ENCODE data around the gene CASP8AP2.
A peak's percentile ranks its signal among the peaks of the same experiment; 100 is the strongest.
"Not testable (repeated sequence)": the region's sequence is repeated elsewhere in the genome, so short reads cannot be mapped to it uniquely, and the experiment has no call there.

Gene CASP8AP2

GRCh38 chr6:89826029-89826528 is 3.6 kb upstream of the CASP8AP2 start:
- no peak for DNase-seq

- DNase-seq: not testable (repeated sequence)
Measured at GRCh38 chr6:89828475-89828987, 1.1 kb upstream of the CASP8AP2 start.

DNA sequence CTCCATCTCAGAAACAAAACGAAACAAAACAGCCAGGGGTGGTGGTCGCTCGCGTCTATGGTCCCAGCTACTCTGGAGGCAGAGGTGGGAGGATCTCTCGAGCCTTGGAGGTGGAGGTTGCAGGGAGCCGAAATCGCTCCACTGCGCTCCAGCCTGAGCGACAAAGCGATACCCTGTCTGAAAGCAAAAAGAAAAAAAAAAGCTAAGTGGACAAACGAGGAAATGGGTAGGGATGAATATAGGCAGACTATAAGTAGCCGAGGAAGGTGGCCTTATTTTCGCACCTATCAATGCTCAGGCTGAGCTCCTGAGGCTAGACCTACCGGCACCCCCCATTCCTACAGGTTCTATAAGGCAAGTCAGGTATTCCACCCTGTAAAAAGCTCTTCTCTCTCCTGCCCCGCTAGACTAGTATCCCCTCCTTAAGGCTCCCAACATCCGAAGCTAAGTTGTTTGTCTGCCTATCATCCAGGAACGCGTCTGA is 650 bp upstream of the CASP8AP2 start:
- peak; percentile 1 for DNase-seq

- no peak for DNase-seq
Measured at GRCh38 chr6:89830170-89830809, 610 bp downstream of the CASP8AP2 start.

DNA sequence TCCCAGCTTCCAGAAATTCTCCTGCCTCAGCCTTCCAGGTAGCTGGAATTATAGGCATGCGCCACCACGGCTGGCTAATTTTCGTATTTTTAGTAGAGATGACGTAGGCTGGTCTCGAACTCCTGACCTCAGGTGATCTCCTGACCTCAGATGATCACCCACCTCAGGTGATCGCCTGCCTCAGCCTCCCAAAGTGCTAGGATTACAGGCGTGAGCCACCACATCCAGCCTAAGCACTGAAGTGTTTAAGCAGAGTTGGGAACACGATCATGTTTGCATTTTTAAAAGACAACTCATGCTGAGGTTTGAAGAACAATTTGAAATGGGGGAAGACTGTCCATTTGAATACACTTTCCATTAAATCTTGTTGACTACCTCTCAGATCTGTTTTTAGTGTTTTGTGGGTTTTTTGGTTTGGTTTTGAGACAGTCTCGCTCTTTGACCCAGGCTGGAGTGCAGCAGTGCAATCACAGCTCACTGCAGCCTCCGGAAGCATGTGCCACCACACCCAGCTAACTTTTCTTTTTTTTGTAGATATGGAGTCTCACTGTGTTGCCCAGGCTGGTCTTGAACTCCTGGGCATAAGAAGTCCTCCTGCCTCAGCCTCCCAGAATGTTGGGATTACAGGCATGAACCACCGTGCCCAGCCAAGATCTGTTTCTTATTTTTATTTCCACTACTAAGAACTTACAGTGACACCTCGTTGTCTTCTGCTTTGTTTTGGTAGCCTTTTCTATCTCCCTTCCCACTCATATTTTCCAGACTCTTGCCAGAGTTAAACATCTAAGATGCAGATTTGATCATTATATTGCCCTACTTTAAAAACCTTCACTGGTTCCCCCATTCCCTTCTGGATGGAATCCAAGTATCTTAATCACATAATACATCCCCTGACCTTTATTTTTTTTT is 5.5 kb downstream of the CASP8AP2 start:
- DNase-seq: peak; percentile 50

- no peak for DNase-seq
Measured at GRCh38 chr6:89836639-89837222, 7.1 kb downstream of the CASP8AP2 start.

DNA sequence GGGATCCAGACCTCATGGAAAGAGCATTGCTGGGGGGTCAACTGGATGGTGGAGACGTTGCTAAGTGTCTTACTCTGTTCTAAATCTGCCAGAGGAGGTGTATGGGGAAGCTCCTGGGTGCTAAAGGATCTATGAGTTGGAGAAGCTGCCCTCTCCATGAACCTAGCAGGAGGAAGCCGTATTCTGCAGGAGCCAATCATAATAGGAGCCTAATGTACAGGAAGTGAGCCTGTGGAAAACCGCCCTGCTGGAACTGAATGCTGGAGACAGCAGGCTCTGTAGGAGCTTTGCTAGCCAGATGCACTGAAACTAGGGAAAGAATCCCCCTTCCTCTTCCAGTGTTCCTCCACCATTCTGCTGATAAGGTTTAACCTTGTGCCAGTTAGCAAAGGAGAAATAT is 10.9 kb downstream of the CASP8AP2 start:
- DNase-seq: no peak

DNA sequence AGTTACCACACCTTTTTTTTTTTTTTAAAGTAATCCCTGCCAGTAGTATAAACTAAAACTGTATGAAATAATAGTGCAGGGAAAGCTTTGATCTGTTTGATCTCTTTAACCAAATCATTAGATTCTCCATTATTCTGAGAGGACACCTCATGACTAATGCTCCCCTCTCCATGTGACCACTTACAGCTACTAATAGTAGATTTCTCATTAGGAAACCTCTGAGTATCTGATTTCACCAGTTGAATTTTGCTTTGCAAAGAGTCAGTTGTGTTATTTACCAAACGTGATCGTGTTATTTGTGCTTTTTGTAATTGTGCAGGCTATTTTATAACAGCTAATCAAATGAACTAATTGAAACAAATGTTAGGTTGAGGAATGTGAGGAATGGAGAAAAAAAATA is 12.5 kb downstream of the CASP8AP2 start:
- DNase-seq: no peak

DNA sequence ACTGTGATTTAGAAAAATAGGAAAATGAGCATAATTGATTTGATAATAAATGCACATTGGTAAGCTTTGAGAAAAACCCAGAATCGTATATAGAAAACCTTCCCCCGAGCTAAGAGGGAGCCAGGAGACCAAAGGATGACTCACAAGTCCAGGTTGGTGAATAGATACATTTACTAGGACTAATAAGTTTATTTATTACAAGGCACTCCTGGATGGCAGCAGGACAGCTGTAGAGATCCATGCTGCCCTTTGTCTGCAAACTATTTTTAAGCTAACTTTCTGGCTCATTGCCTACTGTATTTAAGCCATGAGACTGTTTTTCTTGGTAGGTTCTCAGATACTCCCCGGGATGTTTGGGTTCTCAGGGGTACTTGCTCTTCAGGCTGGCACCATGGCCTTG is 13.4 kb downstream of the CASP8AP2 start:
- no peak for DNase-seq

GRCh38 chr6:89847513-89847912 is 17.8 kb downstream of the CASP8AP2 start:
- not testable (repeated sequence) for DNase-seq

GRCh38 chr6:89853068-89853467 is 23.4 kb downstream of the CASP8AP2 start:
- no peak for DNase-seq

DNA sequence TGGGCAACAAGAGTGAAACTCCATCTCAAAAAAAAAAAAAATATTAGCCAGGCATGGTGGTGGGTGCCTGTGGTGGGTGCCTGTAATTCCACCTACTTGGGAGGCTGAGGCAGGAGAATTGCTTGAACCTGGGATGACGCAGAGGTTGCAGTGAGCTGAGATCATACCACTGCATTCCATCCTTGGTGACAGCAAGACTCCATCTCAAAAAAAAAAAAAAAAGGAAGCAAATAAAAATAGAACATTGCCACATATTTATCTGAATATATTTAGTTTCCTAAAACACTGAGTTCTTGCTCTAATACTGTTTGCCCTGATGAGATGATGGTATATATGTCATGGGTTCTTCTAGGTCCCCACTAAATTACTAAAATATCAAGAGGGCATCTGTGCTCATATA is 28.4 kb downstream of the CASP8AP2 start:
- no peak for DNase-seq

DNA sequence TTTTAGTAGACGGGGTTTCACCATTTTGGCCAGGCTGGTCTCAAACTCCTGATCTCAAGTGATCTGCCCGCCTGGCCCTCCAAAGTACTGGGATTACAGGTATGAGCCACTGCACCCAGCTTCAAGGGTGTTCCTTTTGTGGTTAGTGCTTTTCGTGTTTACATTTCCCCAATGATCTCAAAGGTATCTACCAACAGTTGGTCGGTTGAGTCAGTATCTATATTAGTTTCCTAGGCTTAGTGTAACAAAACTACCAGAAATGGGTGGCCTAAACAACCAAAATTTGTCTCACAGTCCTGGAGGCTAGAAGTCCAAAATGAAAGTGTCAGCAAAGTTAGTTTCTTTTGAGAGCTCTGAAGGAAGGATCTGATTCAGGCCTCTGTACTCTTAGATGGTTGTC is 30.1 kb downstream of the CASP8AP2 start:
- no peak for DNase-seq

DNA sequence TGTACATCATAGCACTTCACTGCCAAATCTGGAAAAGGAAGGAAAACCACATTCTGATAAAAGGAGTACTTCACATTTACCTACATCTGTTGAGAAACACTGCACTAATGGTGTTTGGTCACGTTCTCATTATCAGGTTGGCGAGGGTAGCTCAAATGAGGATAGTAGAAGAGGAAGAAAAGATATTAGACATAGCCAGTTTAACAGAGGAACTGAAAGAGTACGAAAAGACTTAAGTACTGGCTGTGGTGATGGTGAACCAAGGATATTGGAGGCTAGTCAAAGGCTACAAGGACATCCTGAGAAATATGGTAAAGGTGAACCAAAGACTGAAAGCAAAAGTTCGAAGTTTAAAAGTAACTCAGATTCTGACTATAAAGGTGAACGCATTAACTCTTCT is 32.6 kb downstream of the CASP8AP2 start:
- no peak for DNase-seq

DNA sequence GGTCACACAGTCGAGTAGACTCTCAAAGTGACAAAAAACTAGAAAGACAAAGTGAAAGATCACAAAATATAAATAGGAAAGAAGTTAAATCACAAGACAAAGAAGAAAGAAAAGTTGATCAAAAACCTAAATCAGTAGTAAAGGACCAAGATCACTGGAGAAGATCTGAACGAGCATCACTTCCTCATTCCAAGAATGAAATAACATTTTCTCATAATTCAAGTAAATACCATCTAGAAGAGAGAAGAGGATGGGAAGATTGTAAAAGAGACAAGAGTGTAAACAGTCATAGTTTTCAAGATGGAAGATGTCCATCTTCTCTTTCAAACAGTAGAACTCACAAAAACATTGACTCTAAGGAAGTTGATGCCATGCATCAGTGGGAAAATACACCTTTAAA is 33.0 kb downstream of the CASP8AP2 start:
- no peak for DNase-seq

DNA sequence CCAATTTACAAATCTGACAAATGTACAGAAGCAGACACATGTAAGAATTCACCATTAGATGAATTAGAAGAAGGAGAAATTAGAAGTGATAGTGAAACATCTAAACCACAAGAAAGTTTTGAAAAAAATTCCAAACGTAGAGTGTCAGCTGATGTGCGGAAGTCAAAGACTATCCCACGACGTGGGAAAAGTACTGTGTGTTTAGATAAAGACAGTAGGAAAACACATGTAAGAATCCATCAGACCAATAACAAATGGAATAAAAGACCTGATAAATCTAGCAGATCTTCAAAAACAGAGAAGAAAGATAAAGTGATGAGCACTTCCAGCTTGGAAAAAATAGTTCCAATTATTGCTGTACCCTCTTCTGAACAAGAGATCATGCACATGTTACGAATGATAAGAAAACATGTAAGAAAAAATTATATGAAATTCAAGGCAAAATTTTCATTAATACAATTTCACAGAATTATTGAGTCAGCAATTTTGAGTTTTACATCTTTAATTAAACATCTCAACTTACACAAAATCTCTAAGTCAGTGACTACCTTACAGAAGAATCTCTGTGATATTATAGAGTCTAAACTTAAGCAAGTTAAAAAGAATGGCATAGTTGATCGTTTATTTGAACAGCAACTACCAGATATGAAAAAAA is 36.5 kb downstream of the CASP8AP2 start:
- no peak for DNase-seq

- DNase-seq: no peak
Measured at GRCh38 chr6:89873721-89874120, 44.0 kb downstream of the CASP8AP2 start.

DNA sequence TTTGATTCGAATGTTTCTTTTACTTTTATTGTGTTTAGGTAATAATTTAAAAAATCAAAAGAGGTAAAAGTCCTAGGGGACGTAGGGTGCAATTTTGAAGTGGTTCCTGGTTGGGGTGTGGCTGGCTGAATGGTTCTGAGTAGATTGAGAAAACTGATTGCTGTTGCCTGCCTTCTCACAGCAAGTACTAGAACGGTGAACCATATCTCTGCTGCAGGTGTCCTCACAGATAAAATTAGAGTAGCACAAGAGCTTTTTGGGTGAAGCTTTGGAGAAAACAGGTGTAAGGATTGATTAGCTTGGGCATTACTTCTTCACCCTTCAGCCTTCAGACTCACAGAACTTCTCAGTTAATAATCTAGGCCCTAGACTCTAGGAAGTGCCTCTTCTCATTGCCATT is 44.8 kb downstream of the CASP8AP2 start:
- DNase-seq: no peak

DNA sequence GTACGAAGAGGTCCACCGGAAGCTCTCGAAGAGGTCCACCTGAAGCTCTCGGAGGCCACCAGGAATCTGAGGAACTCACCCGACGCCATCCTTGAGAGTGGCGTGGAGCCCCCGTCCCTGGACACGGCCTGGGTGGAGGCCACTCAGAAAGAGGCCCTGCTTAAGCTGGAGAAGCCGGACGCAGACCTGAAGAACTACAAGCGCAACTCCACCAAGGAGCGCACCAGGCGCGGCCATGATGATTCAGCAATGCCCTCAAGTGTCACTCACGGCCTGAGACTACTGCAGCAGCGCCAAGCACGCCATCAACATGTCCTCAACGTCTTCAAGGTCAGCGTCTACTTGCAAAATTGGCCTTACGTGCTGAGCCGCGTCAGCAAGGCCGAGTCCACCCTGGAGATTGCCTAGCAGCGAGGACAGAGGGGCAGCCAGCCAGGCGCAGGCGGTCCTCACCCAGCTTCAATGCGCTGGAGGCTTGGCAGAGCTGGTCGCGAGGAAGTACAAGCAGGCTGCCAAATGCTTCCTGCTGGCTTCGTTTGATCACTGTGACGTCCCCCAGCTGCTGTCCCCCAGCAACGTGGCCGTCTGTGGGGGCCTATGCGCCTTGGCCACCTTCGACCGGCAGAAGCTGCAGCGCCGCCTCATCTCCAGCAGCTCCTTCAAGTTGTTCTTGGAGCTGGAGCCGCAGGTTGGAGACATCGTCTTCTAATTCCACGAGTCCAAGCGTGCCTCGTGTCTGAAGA is 56.9 kb downstream of the CASP8AP2 start:
- no peak for DNase-seq

- no peak for DNase-seq
Measured at GRCh38 chr6:89887452-89888137, 57.9 kb downstream of the CASP8AP2 start.

DNA sequence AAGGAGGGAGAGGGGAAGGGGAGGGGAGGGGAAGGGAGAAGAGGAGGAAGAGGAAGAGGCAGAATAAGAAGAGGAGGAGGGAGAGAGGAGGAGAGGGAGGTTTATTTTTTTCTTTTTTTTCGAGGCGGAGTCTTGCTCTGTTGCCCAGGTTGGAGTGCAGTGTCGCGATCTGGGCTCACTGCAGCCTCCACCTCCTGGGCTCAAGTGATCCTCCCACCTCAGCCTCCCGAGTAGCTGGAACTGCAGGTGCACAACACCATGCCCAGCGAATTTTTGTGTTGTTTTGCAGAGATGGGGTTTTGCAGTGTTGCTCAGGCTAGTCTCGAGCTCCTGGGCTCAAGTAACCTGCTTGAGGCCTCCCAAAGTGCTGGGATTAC is 58.4 kb downstream of the CASP8AP2 start:
- DNase-seq: no peak

DNA sequence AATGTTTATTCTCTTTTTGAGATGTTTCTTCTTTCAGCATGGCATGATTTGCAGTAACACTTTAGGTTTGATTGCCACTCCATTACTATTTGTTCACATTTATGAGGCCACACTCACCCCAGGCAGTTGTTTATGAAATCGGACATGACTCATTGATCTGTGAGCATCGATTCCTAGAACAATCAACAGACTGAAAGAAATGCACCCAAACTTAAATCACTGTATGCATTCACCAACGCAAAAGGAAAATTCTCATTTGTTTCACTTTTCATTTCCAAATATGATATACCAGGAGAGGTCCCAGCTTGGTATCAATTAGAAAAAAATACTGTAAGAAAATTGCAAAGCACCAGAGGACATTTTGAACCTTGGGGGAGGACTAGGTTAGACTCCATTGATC is 59.2 kb downstream of the CASP8AP2 start:
- no peak for DNase-seq

Data from CD4-positive, alpha-beta T cell treated with Interferon gamma for 1 hour (primary cell).